HCT116 (cell line): ENCODE results near the gene VEPH1. TPM values are rescaled to one million over a fixed set of nuclear protein-coding genes. Genes with fewer than 3 reads are reported as not detected.

Source experiments
- ATAC-seq: fragments of 200-7000 bp; cut with Tn5 transposase; 2 replicates; pipeline ENCODE4 v1.9.1; 2020; ENCODE audit warnings: mild to moderate bottlenecking, moderate library complexity
- BruUV-seq: library from RNA; stranded (reverse); fragments of 400-500 nt; replicated peaks from 2 replicates; lab custom pipeline; 2021; lab: Mats Ljungman, UMichigan
- CTCF ChIA-PET: fragments of 300-600 bp; sonication (Branson Sonifier 250); formaldehyde crosslinking; loops from one replicate; lab custom pipeline; 2021; ENCODE audit warnings: antibody characterized with exemption; lab: Charles Lee
- POLR2A ChIA-PET: fragments of 300-600, 350-600 bp; sonication (Branson Sonifier 250); formaldehyde crosslinking; loops from one replicate; lab custom pipeline; 2021; ENCODE audit warnings: antibody characterized with exemption; lab: Charles Lee
- RAD21 ChIA-PET, 2 experiments: fragments of 300-600 bp; sonication (Branson Sonifier 250); formaldehyde crosslinking; loops; one replicate each; lab custom pipeline; 2023; ENCODE audit warnings: low total read pairs in 2 of 2; ENCODE audit not compliant: uncharacterized antibody in 2 of 2, unreplicated experiment in 2 of 2, low non-redundant PET in 1 of 2; lab: Charles Lee
- DNase-seq: peaks from one replicate; pipeline ENCODE4 v3.0.0-alpha.2; 2010; ENCODE audit warnings: low read depth, low spot score
- H2AFZ ChIP-seq: fragments of 200-600 bp; shearing (Covaris generic), sonication (generic); 2 replicates; pipeline ENCODE4 v1.6.1; 2017; ENCODE audit warnings: low read depth, mixed run types, mixed read lengths, antibody characterized with exemption, low read length; ENCODE audit not compliant: poor library complexity, severe bottlenecking
- H3K27ac ChIP-seq: 2 replicates; pipeline ENCODE4 v1.5.1; 2012; ENCODE audit warnings: low read depth, low read length
- H3K27me3 ChIP-seq: fragments of 200-600 bp; sonication (generic); 2 replicates; pipeline ENCODE4 v1.6.1; 2016; ENCODE audit warnings: mixed run types, low read length, mixed read lengths; ENCODE audit not compliant: insufficient read depth
- H3K36me3 ChIP-seq, 2 experiments: fragments of 200-500 bp in 1 of 2; fragments of 200-600 bp in 1 of 2; sonication (Bioruptor generic) in 1 of 2; sonication (generic) in 1 of 2; 2 replicates each; pipeline versions ENCODE4 v1.5.1 to v1.6.1; 2014 to 2016; ENCODE audit warnings: low read length in 2 of 2, inconsistent platforms in 1 of 2, mixed read lengths in 1 of 2, mixed run types in 1 of 2; ENCODE audit not compliant: insufficient read depth in 2 of 2, control insufficient read depth in 1 of 2
- H3K4me1 ChIP-seq, 2 experiments: fragments of 200-600 bp in 1 of 2; sonication (generic) in 1 of 2; 2 replicates each; pipeline versions ENCODE4 v1.5.1 to v1.6.1; 2012 to 2017; ENCODE audit warnings: low read length in 2 of 2, inconsistent platforms in 1 of 2, mild to moderate bottlenecking in 1 of 2, mixed read lengths in 1 of 2, mixed run types in 1 of 2, moderate library complexity in 1 of 2; ENCODE audit not compliant: insufficient read depth in 2 of 2, control insufficient read depth in 1 of 2
- H3K4me2 ChIP-seq: fragments of 200-600 bp; sonication (generic); 2 replicates; pipeline ENCODE4 v1.6.1; 2017; ENCODE audit warnings: mixed run types, low read length, mixed read lengths
- H3K4me3 ChIP-seq, 2 experiments: fragments of 200-600 bp in 1 of 2; sonication (generic) in 1 of 2; replicated peaks in 1 of 2; 2 replicates each; pipeline ENCODE4 v1.5.1; 2011 to 2016; ENCODE audit warnings: low read length in 2 of 2, control low read depth in 1 of 2, low read depth in 1 of 2, mild to moderate bottlenecking in 1 of 2, mixed read lengths in 1 of 2, mixed run types in 1 of 2
- H3K79me2 ChIP-seq: fragments of 200-600 bp; sonication (generic); 2 replicates; pipeline ENCODE4 v1.6.1; 2017; ENCODE audit warnings: mild to moderate bottlenecking, mixed run types, low read length, moderate library complexity, mixed read lengths; ENCODE audit not compliant: insufficient read depth
- H3K9ac ChIP-seq: fragments of 200-600 bp; sonication (generic); 2 replicates; pipeline ENCODE4 v1.6.1; 2016; ENCODE audit warnings: low read length, mixed read lengths
- H3K9me2 ChIP-seq: fragments of 200-600 bp; sonication (generic), shearing (Covaris generic); 2 replicates; pipeline ENCODE4 v1.6.1; 2017; ENCODE audit warnings: mixed run types, mild to moderate bottlenecking, moderate library complexity; ENCODE audit not compliant: insufficient read depth
- H3K9me3 ChIP-seq, 2 experiments: fragments of 200-500 bp in 1 of 2; fragments of 200-600 bp in 1 of 2; sonication (Bioruptor generic) in 1 of 2; sonication (generic) in 1 of 2; 2 replicates each; pipeline ENCODE4 v1.6.1; 2014 to 2017; ENCODE audit warnings: low read length in 2 of 2, mixed read lengths in 2 of 2, inconsistent platforms in 1 of 2, low read depth in 1 of 2, mild to moderate bottlenecking in 1 of 2, mixed run types in 1 of 2, moderate library complexity in 1 of 2; ENCODE audit not compliant: control insufficient read depth in 1 of 2, insufficient read depth in 1 of 2
- H4K20me1 ChIP-seq: fragments of 200-600 bp; sonication (generic), shearing (Covaris generic); 2 replicates; pipeline ENCODE4 v1.6.1; 2017; ENCODE audit warnings: mixed run types, mild to moderate bottlenecking, moderate library complexity; ENCODE audit not compliant: insufficient read depth
- ELF1 ChIP-seq: IDR thresholded peaks from 2 replicates; pipeline ENCODE4 v1.6.1; 2012; ENCODE audit warnings: low read depth, borderline replicate concordance
- EZH2 ChIP-seq: fragments of 200-600 bp; sonication (generic); IDR thresholded peaks from 2 replicates; pipeline ENCODE4 v1.6.1; 2017; ENCODE audit warnings: antibody characterized with exemption, mixed run types
- JUND ChIP-seq: IDR thresholded peaks from 2 replicates; pipeline ENCODE4 v1.6.1; 2012
- POLR2AphosphoS5 ChIP-seq: IDR thresholded peaks from 2 replicates; pipeline ENCODE4 v1.6.1; 2011; ENCODE audit warnings: mild to moderate bottlenecking, low read depth, low read length, moderate library complexity
- SP1 ChIP-seq: IDR thresholded peaks from 2 replicates; pipeline ENCODE4 v1.6.1; 2012; ENCODE audit warnings: low read depth
- SRF ChIP-seq: IDR thresholded peaks from 2 replicates; pipeline ENCODE4 v1.6.1; 2012; ENCODE audit warnings: low read depth
- TCF7L2 ChIP-seq: IDR thresholded peaks from 2 replicates; pipeline ENCODE4 v1.7.0; 2011; ENCODE audit warnings: borderline replicate concordance, inconsistent platforms; ENCODE audit not compliant: insufficient read depth, insufficient read length; ENCODE audit errors: extremely low read depth
- ZFX ChIP-seq: fragments of 450-650 bp; IDR thresholded peaks from 2 replicates; pipeline ENCODE4 v1.6.1; 2017
- ZNF274 ChIP-seq: fragments of 200-500 bp; sonication (Bioruptor generic); IDR thresholded peaks from 2 replicates; pipeline ENCODE4 v1.6.1; 2014; ENCODE audit warnings: mild to moderate bottlenecking, low read depth, low read length, inconsistent platforms
- intact Hi-C: fragments of 100-400 bp; cut with micrococcal nuclease; formaldehyde crosslinking; loops from 2 replicates; pipeline ENCODE4 v1.10.0; 2022
- total RNA-seq: library from RNA; stranded (reverse); gene quantifications from one replicate; pipeline ENCODE4 v1.2.1, GENCODE V29; 2021; ENCODE audit not compliant: unreplicated experiment
- TF ChIP-seq, protein P1 (sequence below): IDR thresholded peaks from 2 replicates; pipeline ENCODE4 v1.6.1; 2012; ENCODE audit warnings: low read depth
- TF ChIP-seq, protein P2 (sequence below): IDR thresholded peaks from 2 replicates; pipeline ENCODE4 v1.6.1; 2012
- TF ChIP-seq, protein P3 (sequence below), 3 experiments: fragments of 200-600 bp in 1 of 3; sonication (generic) in 1 of 3; IDR thresholded peaks in 2 of 3; conservative IDR thresholded peaks in 1 of 3; 2 replicates each; pipeline ENCODE4 v1.5.1; 2012 to 2017; ENCODE audit warnings: low read depth in 2 of 3, low read length in 2 of 3, antibody characterized with exemption in 1 of 3, borderline replicate concordance in 1 of 3, control low read depth in 1 of 3, mild to moderate bottlenecking in 1 of 3, mixed read lengths in 1 of 3, mixed run types in 1 of 3, moderate library complexity in 1 of 3; ENCODE audit not compliant: insufficient read depth in 1 of 3

The VEPH1 gene
- total RNA-seq, 1 experiment from 2014 or later: 4.9 TPM

DNA sequence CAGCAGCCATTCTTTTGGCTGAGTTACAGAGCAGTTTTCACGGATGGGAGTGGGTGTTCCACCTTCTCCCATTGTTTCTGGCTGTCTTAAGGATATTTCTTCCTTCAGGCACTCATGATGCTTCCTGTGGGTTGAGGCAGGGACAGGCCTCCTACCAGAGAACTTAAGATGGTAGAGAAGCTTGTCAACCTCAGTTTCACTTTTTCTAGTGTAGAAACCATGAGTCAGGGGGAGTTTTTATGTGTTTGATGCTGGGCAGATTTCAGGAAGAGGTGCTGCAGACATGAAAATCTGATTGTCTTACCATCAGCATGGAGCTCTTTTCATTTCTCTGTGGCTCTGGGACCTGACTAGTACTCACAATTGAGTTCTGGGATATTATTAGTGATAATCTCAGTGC lies 48.7 kb upstream of the VEPH1 start:
- Histone ChIP-seq H3K27ac (no peak overlapping the region), H3K4me3 (no peak overlapping the region), H3K9ac (no peak overlapping the region), H2AFZ (no peak overlapping the region), H3K9me2 (no peaks in the 10 kb centered on the region), H3K36me3 (no peaks in the 10 kb centered on the region), H3K4me2 (no peak overlapping the region), H4K20me1 (no peaks in the 10 kb centered on the region), H3K4me1 (no peaks in the 10 kb centered on the region), H3K79me2 (no peaks in the 10 kb centered on the region), H3K27me3 (no peaks in the 10 kb centered on the region), H3K9me3 (no peaks in the 10 kb centered on the region)
- RAD21 ChIA-PET: no interaction called here
- POLR2A ChIA-PET: no interaction called here
- no peak for DNase-seq
- CTCF ChIA-PET: interaction anchor here (1.0 kb wide), 1 partner anchor 21 kb away, joined by 4 read pairs; no protein-coding TSS in a partner anchor
- ATAC-seq: no peak
- BruUV-seq: no TSS peak
- intact Hi-C loops: no loop called here
- TF ChIP-seq EZH2 (no peak), POLR2AphosphoS5 (no peak), SRF (no peak), TCF7L2 (no peak), JUND (no peak), ZFX (no peak), ZNF274 (no peak), ELF1 (no peak), SP1 (no peak)
- TF ChIP-seq, protein P1, sequence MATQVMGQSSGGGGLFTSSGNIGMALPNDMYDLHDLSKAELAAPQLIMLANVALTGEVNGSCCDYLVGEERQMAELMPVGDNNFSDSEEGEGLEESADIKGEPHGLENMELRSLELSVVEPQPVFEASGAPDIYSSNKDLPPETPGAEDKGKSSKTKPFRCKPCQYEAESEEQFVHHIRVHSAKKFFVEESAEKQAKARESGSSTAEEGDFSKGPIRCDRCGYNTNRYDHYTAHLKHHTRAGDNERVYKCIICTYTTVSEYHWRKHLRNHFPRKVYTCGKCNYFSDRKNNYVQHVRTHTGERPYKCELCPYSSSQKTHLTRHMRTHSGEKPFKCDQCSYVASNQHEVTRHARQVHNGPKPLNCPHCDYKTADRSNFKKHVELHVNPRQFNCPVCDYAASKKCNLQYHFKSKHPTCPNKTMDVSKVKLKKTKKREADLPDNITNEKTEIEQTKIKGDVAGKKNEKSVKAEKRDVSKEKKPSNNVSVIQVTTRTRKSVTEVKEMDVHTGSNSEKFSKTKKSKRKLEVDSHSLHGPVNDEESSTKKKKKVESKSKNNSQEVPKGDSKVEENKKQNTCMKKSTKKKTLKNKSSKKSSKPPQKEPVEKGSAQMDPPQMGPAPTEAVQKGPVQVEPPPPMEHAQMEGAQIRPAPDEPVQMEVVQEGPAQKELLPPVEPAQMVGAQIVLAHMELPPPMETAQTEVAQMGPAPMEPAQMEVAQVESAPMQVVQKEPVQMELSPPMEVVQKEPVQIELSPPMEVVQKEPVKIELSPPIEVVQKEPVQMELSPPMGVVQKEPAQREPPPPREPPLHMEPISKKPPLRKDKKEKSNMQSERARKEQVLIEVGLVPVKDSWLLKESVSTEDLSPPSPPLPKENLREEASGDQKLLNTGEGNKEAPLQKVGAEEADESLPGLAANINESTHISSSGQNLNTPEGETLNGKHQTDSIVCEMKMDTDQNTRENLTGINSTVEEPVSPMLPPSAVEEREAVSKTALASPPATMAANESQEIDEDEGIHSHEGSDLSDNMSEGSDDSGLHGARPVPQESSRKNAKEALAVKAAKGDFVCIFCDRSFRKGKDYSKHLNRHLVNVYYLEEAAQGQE: no peak
- TF ChIP-seq, protein P2, sequence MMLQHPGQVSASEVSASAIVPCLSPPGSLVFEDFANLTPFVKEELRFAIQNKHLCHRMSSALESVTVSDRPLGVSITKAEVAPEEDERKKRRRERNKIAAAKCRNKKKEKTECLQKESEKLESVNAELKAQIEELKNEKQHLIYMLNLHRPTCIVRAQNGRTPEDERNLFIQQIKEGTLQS: no peak
- TF ChIP-seq, protein P3, sequence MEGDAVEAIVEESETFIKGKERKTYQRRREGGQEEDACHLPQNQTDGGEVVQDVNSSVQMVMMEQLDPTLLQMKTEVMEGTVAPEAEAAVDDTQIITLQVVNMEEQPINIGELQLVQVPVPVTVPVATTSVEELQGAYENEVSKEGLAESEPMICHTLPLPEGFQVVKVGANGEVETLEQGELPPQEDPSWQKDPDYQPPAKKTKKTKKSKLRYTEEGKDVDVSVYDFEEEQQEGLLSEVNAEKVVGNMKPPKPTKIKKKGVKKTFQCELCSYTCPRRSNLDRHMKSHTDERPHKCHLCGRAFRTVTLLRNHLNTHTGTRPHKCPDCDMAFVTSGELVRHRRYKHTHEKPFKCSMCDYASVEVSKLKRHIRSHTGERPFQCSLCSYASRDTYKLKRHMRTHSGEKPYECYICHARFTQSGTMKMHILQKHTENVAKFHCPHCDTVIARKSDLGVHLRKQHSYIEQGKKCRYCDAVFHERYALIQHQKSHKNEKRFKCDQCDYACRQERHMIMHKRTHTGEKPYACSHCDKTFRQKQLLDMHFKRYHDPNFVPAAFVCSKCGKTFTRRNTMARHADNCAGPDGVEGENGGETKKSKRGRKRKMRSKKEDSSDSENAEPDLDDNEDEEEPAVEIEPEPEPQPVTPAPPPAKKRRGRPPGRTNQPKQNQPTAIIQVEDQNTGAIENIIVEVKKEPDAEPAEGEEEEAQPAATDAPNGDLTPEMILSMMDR (IDR thresholded peaks at IDR 0.05 in 2 of 3, conservative IDR thresholded peaks at IDR 0.05 in 1 of 3; ENCODE audit: borderline replicate concordance in 1 of 3, insufficient read depth in 1 of 3, low read depth in 2 of 3, low read length in 2 of 3): no peak
